Mesenchymal stem cell (in vitro differentiated cells and primary cell): ENCODE measurements around the gene ATP6V1G2.
"Not testable (repeated sequence)": the region's sequence is repeated elsewhere in the genome, so short reads cannot be mapped to it uniquely, and the experiment has no call there.

Experiments
- DNase-seq: peaks from one replicate; pipeline ENCODE4 v3.0.0-alpha.2; 2013
- H2AFZ ChIP-seq: one replicate; pipeline ENCODE4 v1.6.1; 2013; ENCODE audit warnings: low read depth, mild to moderate bottlenecking, control low read depth, inconsistent platforms, low read length, moderate library complexity
- H2AK5ac ChIP-seq: 2 replicates; pipeline ENCODE4 v1.6.1; 2013; ENCODE audit warnings: low read length, moderate library complexity, mild to moderate bottlenecking, inconsistent platforms; ENCODE audit not compliant: severe bottlenecking
- H2BK120ac ChIP-seq: one replicate; pipeline ENCODE4 v1.6.1; 2013; ENCODE audit warnings: low read depth, mild to moderate bottlenecking, inconsistent platforms, low read length, moderate library complexity
- H2BK12ac ChIP-seq, 2 experiments: one replicate each; pipeline ENCODE4 v1.6.1; 2013; ENCODE audit warnings: inconsistent platforms in 2 of 2, low read length in 2 of 2, mild to moderate bottlenecking in 2 of 2, moderate library complexity in 2 of 2, control low read depth in 1 of 2
- H2BK15ac ChIP-seq: one replicate; pipeline ENCODE4 v1.6.1; 2013; ENCODE audit warnings: mild to moderate bottlenecking, low read depth, inconsistent platforms; ENCODE audit not compliant: poor library complexity, severe bottlenecking
- H2BK5ac ChIP-seq: 2 replicates; pipeline ENCODE4 v1.6.1; 2013; ENCODE audit warnings: low read depth, mild to moderate bottlenecking, low read length, control low read depth, inconsistent platforms; ENCODE audit not compliant: poor library complexity, severe bottlenecking
- H3K14ac ChIP-seq, 2 experiments: one replicate each; pipeline ENCODE4 v1.6.1; 2013; ENCODE audit warnings: inconsistent platforms in 2 of 2, low read length in 2 of 2, control low read depth in 1 of 2, mild to moderate bottlenecking in 1 of 2, moderate library complexity in 1 of 2
- H3K18ac ChIP-seq, 2 experiments: one replicate each; pipeline ENCODE4 v1.6.1; 2013; ENCODE audit warnings: inconsistent platforms in 2 of 2, low read length in 2 of 2, control low read depth in 1 of 2, low read depth in 1 of 2, mild to moderate bottlenecking in 1 of 2
- H3K23ac ChIP-seq, 2 experiments: one replicate each; pipeline ENCODE4 v1.6.1; 2013; ENCODE audit warnings: inconsistent platforms in 2 of 2, low read length in 2 of 2, mild to moderate bottlenecking in 2 of 2, moderate library complexity in 2 of 2, control low read depth in 1 of 2
- H3K27ac ChIP-seq: 2 replicates; pipeline ENCODE4 v1.5.1; 2013; ENCODE audit warnings: mild to moderate bottlenecking, moderate library complexity, low read length, control low read depth, inconsistent platforms; ENCODE audit not compliant: poor library complexity, severe bottlenecking
- H3K27me3 ChIP-seq, 2 experiments: 2 replicates each; pipeline versions ENCODE4 v1.6.1 to v1.7.0; 2013; ENCODE audit warnings: low read length in 2 of 2, mild to moderate bottlenecking in 2 of 2, moderate library complexity in 2 of 2, control low read depth in 1 of 2, inconsistent platforms in 1 of 2; ENCODE audit not compliant: control insufficient read depth in 1 of 2, insufficient read depth in 1 of 2
- H3K36me3 ChIP-seq, 2 experiments: 2 replicates each; pipeline versions ENCODE4 v1.6.1 to v1.7.0; 2013; ENCODE audit warnings: low read length in 2 of 2, control low read depth in 1 of 2, inconsistent platforms in 1 of 2, low read depth in 1 of 2, mild to moderate bottlenecking in 1 of 2; ENCODE audit not compliant: insufficient read depth in 2 of 2, control insufficient read depth in 1 of 2
- H3K4ac ChIP-seq, 2 experiments: one replicate each; pipeline ENCODE4 v1.6.1; 2013; ENCODE audit warnings: inconsistent platforms in 2 of 2, low read length in 2 of 2, mild to moderate bottlenecking in 2 of 2, moderate library complexity in 2 of 2, control low read depth in 1 of 2, low read depth in 1 of 2
- H3K4me1 ChIP-seq: 2 replicates; pipeline ENCODE4 v1.6.1; 2013; ENCODE audit warnings: low read depth, low read length, control low read depth; ENCODE audit not compliant: control insufficient read depth, insufficient read depth
- H3K4me2 ChIP-seq: 2 replicates; pipeline ENCODE4 v1.6.1; 2013; ENCODE audit warnings: low read length, mild to moderate bottlenecking, inconsistent platforms; ENCODE audit not compliant: poor library complexity, severe bottlenecking
- H3K4me3 ChIP-seq, 2 experiments: 2 replicates each; pipeline versions ENCODE4 v1.5.1 to v1.7.0; 2013; ENCODE audit warnings: low read length in 2 of 2, mild to moderate bottlenecking in 2 of 2, control low read depth in 1 of 2, low read depth in 1 of 2; ENCODE audit not compliant: insufficient read depth in 1 of 2
- H3K79me1 ChIP-seq: replicated peaks from 2 replicates; pipeline ENCODE4 v1.6.1; 2013; ENCODE audit warnings: mild to moderate bottlenecking, control low read depth, low read length, inconsistent platforms; ENCODE audit not compliant: poor library complexity, severe bottlenecking
- H3K9ac ChIP-seq: 2 replicates; pipeline ENCODE4 v1.7.0; 2013; ENCODE audit warnings: mild to moderate bottlenecking, low read length, moderate library complexity
- H3K9me3 ChIP-seq: 2 replicates; pipeline ENCODE4 v1.7.0; 2013; ENCODE audit warnings: mild to moderate bottlenecking, low read length; ENCODE audit not compliant: control insufficient read depth
- H4K8ac ChIP-seq: one replicate; pipeline ENCODE4 v1.6.1; 2013; ENCODE audit warnings: inconsistent platforms, mild to moderate bottlenecking, low read length, moderate library complexity
- H4K91ac ChIP-seq: one replicate; pipeline ENCODE4 v1.6.1; 2013; ENCODE audit warnings: mild to moderate bottlenecking, low read length, inconsistent platforms
- WGBS: methylation state at CpG from one replicate; pipeline ENCODE4 v1.1.7; 2013; ENCODE audit warnings: mixed read lengths; 5-methylcytosine and 5-hydroxymethylcytosine counted together

The ATP6V1G2 gene

GRCh38 chr6:31557443-31558317, 11.3 kb upstream of the ATP6V1G2 start:
- H2BK12ac ChIP-seq = no peak overlapping the region
- H4K91ac ChIP-seq = peak overlapping the region; percentile 93
- H3K18ac ChIP-seq = peak overlapping the region in 1 of 2 experiments; percentile 56
- peaks cover 26% of the 10 kb centered on the region for H3K79me1 ChIP-seq
- no peak for DNase-seq
- 88% methylated on average over 22 of the region's 24 CpGs for WGBS
- no peak overlapping the region for H3K27ac ChIP-seq
- H2BK120ac ChIP-seq = no peak overlapping the region
- no peak overlapping the region for H3K4me3 ChIP-seq
- H3K27me3 ChIP-seq = no peaks in the 10 kb centered on the region
- no peak overlapping the region for H3K14ac ChIP-seq
- no peak overlapping the region for H3K23ac ChIP-seq
- H3K4me1 ChIP-seq = peaks cover 25% of the 10 kb centered on the region
- H2BK5ac ChIP-seq = no peak overlapping the region
- no peak overlapping the region for H3K4ac ChIP-seq
- H2AK5ac ChIP-seq = peak overlapping the region; percentile 34
- H3K36me3 ChIP-seq = peaks cover 31 to 71% of the 10 kb centered on the region in 2 experiments
- peak overlapping the region; percentile 98 for H2BK15ac ChIP-seq
- H3K9ac ChIP-seq = no peak overlapping the region
- peak overlapping the region; percentile 79 for H4K8ac ChIP-seq
- H3K9me3 ChIP-seq = no peaks in the 10 kb centered on the region
- H2AFZ ChIP-seq = no peak overlapping the region
- H3K4me2 ChIP-seq = no peak overlapping the region

GRCh38 chr6:31556307-31556706, 9.9 kb upstream of the ATP6V1G2 start:
- H3K14ac ChIP-seq = no peak overlapping the region
- no peak overlapping the region for H2AFZ ChIP-seq
- no peak overlapping the region for H2BK120ac ChIP-seq
- H3K4me1 ChIP-seq = peaks cover 25% of the 10 kb centered on the region
- no peak overlapping the region for H3K4me2 ChIP-seq
- no peak for DNase-seq
- peaks cover 24% of the 10 kb centered on the region for H3K79me1 ChIP-seq
- H3K27me3 ChIP-seq = no peaks in the 10 kb centered on the region
- H3K23ac ChIP-seq = no peak overlapping the region
- no peak overlapping the region for H3K18ac ChIP-seq
- no peak overlapping the region for H2BK15ac ChIP-seq
- H2BK5ac ChIP-seq = no peak overlapping the region
- H4K91ac ChIP-seq = no peak overlapping the region
- no peak overlapping the region for H2AK5ac ChIP-seq
- H3K36me3 ChIP-seq = peaks cover 38 to 72% of the 10 kb centered on the region in 2 experiments
- no peak overlapping the region for H3K27ac ChIP-seq
- H3K9me3 ChIP-seq = no peaks in the 10 kb centered on the region
- H4K8ac ChIP-seq = no peak overlapping the region
- H3K4me3 ChIP-seq = no peak overlapping the region
- H2BK12ac ChIP-seq = peak overlapping the region; percentile 12 to 38
- no peak overlapping the region for H3K9ac ChIP-seq
- WGBS = 97% methylated on average over 3 of the region's 3 CpGs
- H3K4ac ChIP-seq = no peak overlapping the region

DNA sequence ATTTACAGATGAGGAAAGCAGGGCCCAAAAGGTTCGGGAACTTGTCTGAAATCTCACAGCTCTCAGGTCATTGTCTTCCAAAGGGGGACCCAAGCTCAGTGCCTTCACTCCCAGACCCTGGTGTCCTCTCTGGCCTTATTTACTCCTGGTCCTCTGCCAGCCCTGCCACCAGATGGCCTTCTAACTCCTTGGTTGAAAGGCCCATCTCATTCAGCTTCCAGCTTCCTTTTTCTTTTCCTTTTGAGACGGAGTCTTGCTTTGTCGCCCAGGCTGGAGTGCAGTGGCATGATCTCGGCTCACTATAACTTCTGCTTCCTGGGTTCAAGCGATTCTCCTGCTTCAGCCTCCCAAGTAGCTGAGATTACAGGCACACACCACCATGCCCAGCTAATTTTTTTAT, 5.0 kb upstream of the ATP6V1G2 start:
- H4K8ac ChIP-seq, H3K23ac ChIP-seq, H3K4ac ChIP-seq, H2BK12ac ChIP-seq, H2BK15ac ChIP-seq, H3K4me1 ChIP-seq, H3K9me3 ChIP-seq, H3K14ac ChIP-seq, H3K4me2 ChIP-seq, H2AK5ac ChIP-seq, H2BK5ac ChIP-seq, H3K27ac ChIP-seq, H2BK120ac ChIP-seq, H3K4me3 ChIP-seq, H2AFZ ChIP-seq, H3K18ac ChIP-seq, H3K27me3 ChIP-seq, H4K91ac ChIP-seq: not testable (repeated sequence)
- peak; percentile 83 for DNase-seq
- Histone ChIP-seq H3K9ac (peak overlapping the region; percentile 26), H3K79me1 (peaks cover 21% of the 10 kb centered on the region), H3K36me3 (peaks cover 27 to 55% of the 10 kb centered on the region in 2 experiments)
- WGBS = 49% methylated on average over 5 of the region's 5 CpGs

GRCh38 chr6:31548544-31548873, 2.1 kb upstream of the ATP6V1G2 start:
- Histone ChIP-seq H2BK120ac (no peak overlapping the region), H3K14ac (no peak overlapping the region), H4K91ac (peak overlapping the region; percentile 96), H2BK5ac (no peak overlapping the region), H4K8ac (peak overlapping the region; percentile 98), H3K27me3 (no peaks in the 10 kb centered on the region), H3K4me1 (peaks cover 13% of the 10 kb centered on the region), H3K18ac (no peak overlapping the region), H3K4me2 (no peak overlapping the region), H3K23ac (no peak overlapping the region), H3K9ac (peak overlapping the region; percentile 95), H2BK12ac (no peak overlapping the region), H2AK5ac (no peak overlapping the region), H3K36me3 (peaks cover 22 to 34% of the 10 kb centered on the region in 2 experiments), H3K4me3 (peak overlapping the region in 1 of 2 experiments; percentile 77), H3K9me3 (no peaks in the 10 kb centered on the region), H2AFZ (no peak overlapping the region), H3K4ac (peak overlapping the region in 1 of 2 experiments; percentile 92), H3K27ac (no peak overlapping the region), H2BK15ac (no peak overlapping the region), H3K79me1 (peaks cover 33% of the 10 kb centered on the region)
- no peak for DNase-seq
- WGBS = no CpG with 5 or more reads among the region's 2 CpGs
